Spleen (tissue), 11 donors: ENCODE data around the gene PTPRO. TPM values are rescaled to one million over a fixed set of nuclear protein-coding genes. Genes with fewer than 3 reads are reported as not detected.

Experiments used
- DNase-seq: peaks from one replicate; pipeline ENCODE4 v3.0.0-alpha.2; 2020
- H3K27ac ChIP-seq, 8 donors: fragments of 200-600 bp; sonication (generic) in 7 of 8; 1 replicate in 4 of 8; 2 replicates in 4 of 8; pipeline versions ENCODE4 v1.5.0 to v1.8.0; 2016 to 2021; ENCODE audit warnings: inconsistent platforms in 4 of 8, mild to moderate bottlenecking in 4 of 8, moderate library complexity in 1 of 8
- H3K27me3 ChIP-seq, 7 donors: fragments of 200-600 bp; sonication (generic) in 6 of 7; replicated peaks in 1 of 7; 1 replicate in 4 of 7; 2 replicates in 3 of 7; pipeline versions ENCODE4 v1.5.0 to v1.8.0; 2016 to 2021; ENCODE audit warnings: inconsistent platforms in 3 of 7, mild to moderate bottlenecking in 1 of 7
- H3K36me3 ChIP-seq, 6 donors: fragments of 200-600 bp; sonication (generic) in 5 of 6; 1 replicate in 4 of 6; 2 replicates in 2 of 6; pipeline versions ENCODE4 v1.5.0 to v1.8.0; 2016 to 2021; ENCODE audit warnings: inconsistent platforms in 2 of 6
- H3K4me1 ChIP-seq, 6 donors: fragments of 200-600 bp; sonication (generic) in 5 of 6; 1 replicate in 3 of 6; 2 replicates in 3 of 6; pipeline versions ENCODE4 v1.5.0 to v1.8.0; 2016 to 2021; ENCODE audit warnings: inconsistent platforms in 3 of 6
- H3K4me3 ChIP-seq, 8 donors: fragments of 200-600 bp; sonication (generic) in 7 of 8; 1 replicate in 4 of 8; 2 replicates in 4 of 8; pipeline versions ENCODE4 v1.5.0 to v1.8.0; 2016 to 2021; ENCODE audit warnings: inconsistent platforms in 4 of 8, mild to moderate bottlenecking in 4 of 8, moderate library complexity in 2 of 8
- H3K9me3 ChIP-seq, 8 donors: fragments of 200-600 bp; sonication (generic) in 7 of 8; 1 replicate in 4 of 8; 2 replicates in 4 of 8; pipeline versions ENCODE4 v1.5.0 to v1.8.0; 2016 to 2021; ENCODE audit warnings: inconsistent platforms in 4 of 8
- CTCF ChIP-seq, 11 experiments: fragments of 200-600 bp in 7 of 11; fragments of 450-650 bp in 4 of 11; sonication (generic) in 4 of 11; IDR thresholded peaks in 8 of 11; conservative IDR thresholded peaks in 3 of 11; 1 replicate in 7 of 11; 2 replicates in 4 of 11; pipeline versions ENCODE4 v1.4.0 to v1.8.0; 2016 to 2021; ENCODE audit warnings: antibody characterized with exemption in 11 of 11, inconsistent platforms in 4 of 11, mild to moderate bottlenecking in 1 of 11
- POLR2A ChIP-seq, 3 donors: fragments of 450-650 bp; IDR thresholded peaks; one replicate each; pipeline ENCODE4 v1.5.1; 2017; ENCODE audit warnings: antibody characterized with exemption in 3 of 3, mild to moderate bottlenecking in 1 of 3
- POLR2AphosphoS5 ChIP-seq, 3 donors: sonication (generic); formaldehyde crosslinking; IDR thresholded peaks; one replicate each; pipeline ENCODE4 v1.5.1; 2017; ENCODE audit warnings: antibody characterized with exemption in 3 of 3
- WGBS, 5 donors: extraction: QIAGEN DNeasy Blood & Tissue Kit in 3 of 5; methylation state at CpG; one replicate each; pipeline versions ENCODE4 v1.1.5 to v1.1.7; 2013 to 2018; 5-methylcytosine and 5-hydroxymethylcytosine counted together
- intact Hi-C: fragments of 100-400 bp; cut with DNase I; formaldehyde crosslinking; loops from one replicate; pipeline ENCODE4 v1.15.0; 2023; ENCODE audit warnings: low total_unique reads
- polyA plus RNA-seq, 3 donors: library from polyadenylated mRNA; stranded (reverse); fragments of 200-250 nt; gene quantifications; one replicate each; pipeline ENCODE4 v1.2.1, GENCODE V29; 2013
- total RNA-seq, 7 donors: library from RNA; depleted of rRNA in 3 of 7; stranded (reverse); fragments of >200 nt in 3 of 7; fragmentation: NEBNext Ultra II Directional in 4 of 7; extraction: Animal tissue kit (Norgen Biotek cat#: 25700) in 4 of 7; gene quantifications; one replicate each; pipeline versions ENCODE4 v1.1.0 to v1.2.1, GENCODE V29; 2016 to 2021
- donor health status: healthy with polysubstance abuse.
- donor health status: DM: no; HTN: no; CAD: no; lungs with moderate emphysema.
- donor health status: DM: no; HTN: no; CAD: no.
- donor health status: Bipolar disorder and iron deficiency.
- donor health status: healthy.
- donor health status: DM: no; HTN: no; CAD: no.
- donor health status: DM: yes; HTN: yes; CAD: no.

PTPRO gene
- total and polyA plus RNA-seq, 10 donors, result 2.3 to 12.2 (median 5.6) TPM

GRCh38 chr12:15583804-15584203, 261.5 kb downstream of the PTPRO start:
- no peaks in the 10 kb centered on the region for H3K4me1 ChIP-seq
- no peaks in the 10 kb centered on the region for H3K9me3 ChIP-seq
- DNase-seq, result no peak
- H3K36me3 ChIP-seq, result peaks cover 0 to 52% (median 0%) of the 10 kb centered on the region in 6 donors
- TF ChIP-seq CTCF (IDR thresholded peaks at IDR 0.05 in 8 of 11, conservative IDR thresholded peaks at IDR 0.05 in 3 of 11) (no peak), POLR2AphosphoS5 (IDR thresholded peaks at IDR 0.05) (no peak), POLR2A (IDR thresholded peaks at IDR 0.05) (no peak)
- intact Hi-C loops, result loop anchor here (10.0 kb wide), 1 partner anchor 49 kb away; no protein-coding TSS in a partner anchor
- WGBS, 5 donors, result 69 to 82% (median 73%) methylated on average over 7 of the region's 7 CpGs
- no peaks in the 10 kb centered on the region for H3K27me3 ChIP-seq
- no peak overlapping the region for H3K27ac ChIP-seq
- H3K4me3 ChIP-seq, result no peak overlapping the region

GRCh38 chr12:15584366-15585041, 262.2 kb downstream of the PTPRO start:
- intact Hi-C loops, result loop anchor here (10.0 kb wide), 1 partner anchor 50 kb away; no protein-coding TSS in a partner anchor
- DNase-seq, result no peak

GRCh38 chr12:15589328-15590032, 267.2 kb downstream of the PTPRO start:
- peaks cover 3 to 11% (median 8%) of the 10 kb centered on the region in 6 donors for H3K4me1 ChIP-seq
- H3K36me3 ChIP-seq, result peaks cover 0 to 25% (median 0%) of the 10 kb centered on the region in 6 donors
- intact Hi-C loops, result loop anchor here (5.0 to 10.0 kb wide), 2 partner anchors 55 to 268 kb away; no protein-coding TSS in a partner anchor
- H3K4me3 ChIP-seq, result peak overlapping the region in 1 of 8 donors; percentile 49
- peaks cover 0 to 13% (median 0%) of the 10 kb centered on the region in 7 donors for H3K27me3 ChIP-seq
- no peaks in the 10 kb centered on the region for H3K9me3 ChIP-seq
- no peak for TF ChIP-seq POLR2A (IDR thresholded peaks at IDR 0.05)
- TF ChIP-seq CTCF (IDR thresholded peaks at IDR 0.05 in 8 of 11, conservative IDR thresholded peaks at IDR 0.05 in 3 of 11), result no peak
- TF ChIP-seq POLR2AphosphoS5 (IDR thresholded peaks at IDR 0.05), result no peak
- no peak overlapping the region for H3K27ac ChIP-seq
- WGBS, 5 donors, result 75 to 87% (median 81%) methylated on average over 8 of the region's 8 CpGs
- DNase-seq, result no peak

More at GRCh38 chr12:15584366-15585041, 262.2 kb downstream of the PTPRO start:
- TF ChIP-seq CTCF (IDR thresholded peaks at IDR 0.05 in 8 of 11, conservative IDR thresholded peaks at IDR 0.05 in 3 of 11) (peak; percentile 9 to 70 (median 57)), POLR2AphosphoS5 (IDR thresholded peaks at IDR 0.05) (no peak)
- no peak overlapping the region for H3K27ac ChIP-seq
- peaks cover 0 to 52% (median 0%) of the 10 kb centered on the region in 6 donors for H3K36me3 ChIP-seq
- no peaks in the 10 kb centered on the region for H3K27me3 ChIP-seq
- no peaks in the 10 kb centered on the region for H3K9me3 ChIP-seq
- H3K4me3 ChIP-seq, result no peak overlapping the region
- WGBS, 5 donors, result 32 to 39% (median 37%) methylated on average over 3 of the region's 3 CpGs
- H3K4me1 ChIP-seq, result no peaks in the 10 kb centered on the region
